ENCODE results near the gene MED29. TPM values are rescaled to one million over a fixed set of nuclear protein-coding genes. Genes with fewer than 3 reads are reported as not detected.

Gene MED29
- total RNA-seq, 1 experiment from 2014 or later: 37.1 TPM

- Histone ChIP-seq H3K4me3 (ENCODE audit: low read depth, low read length, poor library complexity, severe bottlenecking) (no peak overlapping the region), H3K4me1 (ENCODE audit: insufficient read depth, low read length, poor library complexity, severe bottlenecking) (peaks cover 16% of the 10 kb centered on the region), H3K27me3 (replicated peaks; ENCODE audit: insufficient read depth, low read depth, low read length, poor library complexity) (no peaks in the 10 kb centered on the region), H3K36me3 (ENCODE audit: insufficient read depth, low read length, poor library complexity, severe bottlenecking) (peaks cover 41% of the 10 kb centered on the region), H3K9me3 (ENCODE audit: low read depth, low read length, poor library complexity, severe bottlenecking) (no peaks in the 10 kb centered on the region), H3K27ac (ENCODE audit: low read depth, low read length, poor library complexity, severe bottlenecking) (peak overlapping the region; percentile 59)
- no TSS peak for BruUV-seq (replicated peaks)
- intact Hi-C loops (cut with micrococcal nuclease; ENCODE audit: unreplicated experiment): no loop called here
- ChIA-PET CTCF (interaction anchor here (0.5 kb wide), 1 partner anchor 162 kb away, joined by 12 read pairs; no protein-coding TSS in a partner anchor), POLR2A (ENCODE audit: low non-redundant PET) (no interaction called here)
- no peak for DNase-seq (ENCODE audit: low spot score)
- TF ChIP-seq, protein P1, sequence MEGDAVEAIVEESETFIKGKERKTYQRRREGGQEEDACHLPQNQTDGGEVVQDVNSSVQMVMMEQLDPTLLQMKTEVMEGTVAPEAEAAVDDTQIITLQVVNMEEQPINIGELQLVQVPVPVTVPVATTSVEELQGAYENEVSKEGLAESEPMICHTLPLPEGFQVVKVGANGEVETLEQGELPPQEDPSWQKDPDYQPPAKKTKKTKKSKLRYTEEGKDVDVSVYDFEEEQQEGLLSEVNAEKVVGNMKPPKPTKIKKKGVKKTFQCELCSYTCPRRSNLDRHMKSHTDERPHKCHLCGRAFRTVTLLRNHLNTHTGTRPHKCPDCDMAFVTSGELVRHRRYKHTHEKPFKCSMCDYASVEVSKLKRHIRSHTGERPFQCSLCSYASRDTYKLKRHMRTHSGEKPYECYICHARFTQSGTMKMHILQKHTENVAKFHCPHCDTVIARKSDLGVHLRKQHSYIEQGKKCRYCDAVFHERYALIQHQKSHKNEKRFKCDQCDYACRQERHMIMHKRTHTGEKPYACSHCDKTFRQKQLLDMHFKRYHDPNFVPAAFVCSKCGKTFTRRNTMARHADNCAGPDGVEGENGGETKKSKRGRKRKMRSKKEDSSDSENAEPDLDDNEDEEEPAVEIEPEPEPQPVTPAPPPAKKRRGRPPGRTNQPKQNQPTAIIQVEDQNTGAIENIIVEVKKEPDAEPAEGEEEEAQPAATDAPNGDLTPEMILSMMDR (conservative IDR thresholded peaks at IDR 0.05; ENCODE audit: low read depth, low read length): no peak
- no peak for TF ChIP-seq EZH2 (IDR thresholded peaks at IDR 0.05; ENCODE audit: borderline replicate concordance, low read depth, low read length, poor library complexity, severe bottlenecking)
Measured at GRCh38 chr19:39362682-39363657, 28.2 kb upstream of the MED29 start.

- intact Hi-C loops (cut with micrococcal nuclease; ENCODE audit: unreplicated experiment): no loop called here
- BruUV-seq (replicated peaks): no TSS peak
- POLR2A ChIA-PET (ENCODE audit: low non-redundant PET): no interaction called here
Measured at GRCh38 chr19:39363901-39364457, 27.2 kb upstream of the MED29 start.

DNA sequence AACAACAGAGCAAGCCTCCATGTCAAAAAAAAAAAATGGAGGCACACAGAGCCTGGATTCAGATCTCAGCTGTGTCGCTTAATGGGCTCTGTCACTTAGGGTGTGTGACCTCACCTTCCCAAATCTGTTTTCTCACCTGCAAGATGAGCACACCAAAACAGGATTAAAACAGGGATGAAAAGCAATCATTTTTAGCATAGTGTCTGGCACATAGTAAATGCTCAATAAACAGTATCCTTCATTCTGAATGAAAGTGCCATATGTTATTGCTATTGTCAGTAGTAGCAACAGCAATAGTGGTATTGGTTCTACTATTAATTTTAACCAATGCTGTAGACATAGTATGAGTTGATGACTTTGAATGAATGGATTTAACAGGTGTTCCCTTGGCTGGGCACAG is 25.6 kb upstream of the MED29 start:
- Histone ChIP-seq H3K27me3 (replicated peaks; ENCODE audit: insufficient read depth, low read depth, low read length, poor library complexity) (no peaks in the 10 kb centered on the region), H3K4me1 (ENCODE audit: insufficient read depth, low read length, poor library complexity, severe bottlenecking) (peaks cover 16% of the 10 kb centered on the region), H3K27ac (ENCODE audit: low read depth, low read length, poor library complexity, severe bottlenecking) (no peak overlapping the region), H3K4me3 (ENCODE audit: low read depth, low read length, poor library complexity, severe bottlenecking) (no peak overlapping the region), H3K9me3 (ENCODE audit: low read depth, low read length, poor library complexity, severe bottlenecking) (no peaks in the 10 kb centered on the region), H3K36me3 (ENCODE audit: insufficient read depth, low read length, poor library complexity, severe bottlenecking) (peaks cover 40% of the 10 kb centered on the region)
- POLR2A ChIA-PET (ENCODE audit: low non-redundant PET): no interaction called here
- DNase-seq (ENCODE audit: low spot score): no peak
- intact Hi-C loops (cut with micrococcal nuclease; ENCODE audit: unreplicated experiment): no loop called here
- BruUV-seq (replicated peaks): no TSS peak
- no peak for TF ChIP-seq EZH2 (IDR thresholded peaks at IDR 0.05; ENCODE audit: borderline replicate concordance, low read depth, low read length, poor library complexity, severe bottlenecking)
- TF ChIP-seq, protein P1 (conservative IDR thresholded peaks at IDR 0.05; ENCODE audit: low read depth, low read length): no peak
- CTCF ChIA-PET: no interaction called here

More at GRCh38 chr19:39363901-39364457, 27.2 kb upstream of the MED29 start:
- H3K27ac ChIP-seq (ENCODE audit: low read depth, low read length, poor library complexity, severe bottlenecking): peak overlapping the region; percentile 59
- H3K9me3 ChIP-seq (ENCODE audit: low read depth, low read length, poor library complexity, severe bottlenecking): no peaks in the 10 kb centered on the region
- peaks cover 16% of the 10 kb centered on the region for H3K4me1 ChIP-seq (ENCODE audit: insufficient read depth, low read length, poor library complexity, severe bottlenecking)
- H3K36me3 ChIP-seq (ENCODE audit: insufficient read depth, low read length, poor library complexity, severe bottlenecking): peaks cover 34% of the 10 kb centered on the region
- DNase-seq (ENCODE audit: low spot score): peak; percentile 47
- no peak for TF ChIP-seq EZH2 (IDR thresholded peaks at IDR 0.05; ENCODE audit: borderline replicate concordance, low read depth, low read length, poor library complexity, severe bottlenecking)
- TF ChIP-seq, protein P1 (conservative IDR thresholded peaks at IDR 0.05; ENCODE audit: low read depth, low read length): no peak
- no peaks in the 10 kb centered on the region for H3K27me3 ChIP-seq (replicated peaks; ENCODE audit: insufficient read depth, low read depth, low read length, poor library complexity)
- CTCF ChIA-PET: no interaction called here
- no peak overlapping the region for H3K4me3 ChIP-seq (ENCODE audit: low read depth, low read length, poor library complexity, severe bottlenecking)

All from A673 (cell line).